Mammary epithelial cell (primary cell): ENCODE results near the gene PRKN.

Source experiments
- CTCF ChIP-seq, 2 donors: IDR thresholded peaks in 1 of 2; conservative IDR thresholded peaks in 1 of 2; 2 replicates each; pipeline ENCODE4 v1.5.1; 2011 to 2012; ENCODE audit warnings: inconsistent platforms in 2 of 2, low read length in 2 of 2, mild to moderate bottlenecking in 2 of 2, control low read depth in 1 of 2, low read depth in 1 of 2; ENCODE audit not compliant: insufficient read depth in 1 of 2; ENCODE audit errors: extremely low read depth in 1 of 2
- EZH2 ChIP-seq: IDR thresholded peaks from 2 replicates; pipeline ENCODE4 v1.6.1; 2012; ENCODE audit warnings: low read length, inconsistent platforms, borderline replicate concordance

DNA sequence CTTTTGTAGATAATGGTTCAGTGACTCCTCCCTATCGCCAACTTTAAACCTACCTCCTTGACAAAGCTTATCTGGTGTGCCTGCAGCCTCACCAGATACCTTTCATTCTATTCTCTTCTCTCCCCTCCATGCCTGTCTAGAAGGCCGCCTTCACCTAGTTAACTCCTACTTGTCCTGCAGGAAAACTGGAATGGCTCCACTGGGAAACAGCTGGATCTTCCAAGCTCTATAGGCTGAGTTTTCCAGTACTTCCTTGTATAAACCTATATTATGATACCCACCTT lies 6.2 kb downstream of the PRKN start:
- TF ChIP-seq CTCF (conservative IDR thresholded peaks at IDR 0.05 in 1 of 2, IDR thresholded peaks at IDR 0.05 in 1 of 2; ENCODE audit: extremely low read depth in 1 of 2, insufficient read depth in 1 of 2, low read depth in 1 of 2, low read length in 2 of 2) (no peak), EZH2 (no peak)
